ENCODE results near the gene KCNIP3.

Gene KCNIP3

DNA sequence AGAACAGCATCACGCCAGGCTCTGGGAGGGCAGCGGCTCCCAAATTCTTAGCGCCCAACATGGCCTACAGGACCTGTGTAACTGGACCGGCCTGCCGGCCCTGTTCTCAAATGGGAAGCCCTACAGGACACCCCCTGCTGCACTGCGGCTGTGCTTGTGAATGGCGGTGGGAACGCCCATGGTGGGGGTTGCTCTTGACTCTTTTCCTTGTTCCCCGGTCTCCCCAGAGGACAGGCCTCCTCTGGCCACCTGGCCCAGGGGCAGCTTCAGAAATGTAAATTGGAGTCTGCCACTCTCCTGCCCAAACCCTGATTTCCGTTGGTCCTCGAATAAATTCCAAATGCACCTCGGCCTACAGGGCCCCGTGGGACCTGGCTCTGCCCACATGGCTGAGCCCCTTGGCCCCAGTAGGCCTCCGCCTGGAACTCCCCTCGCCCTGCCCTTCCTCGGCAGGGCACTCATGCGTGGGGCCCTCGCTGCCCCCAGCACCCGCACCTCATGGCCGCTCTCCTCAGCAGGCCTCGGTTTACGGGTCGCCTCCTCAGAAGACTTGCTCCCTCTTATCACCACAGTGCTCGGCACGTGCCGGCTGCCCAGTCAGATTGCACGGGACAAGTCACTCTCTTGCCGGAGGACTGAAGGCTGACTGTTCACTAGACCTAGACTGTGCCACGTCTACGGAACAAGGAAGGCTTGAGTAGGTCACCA, 29.4 kb downstream of the KCNIP3 start:
- in situ Hi-C loops (cut with MboI; ENCODE audit: low sequenced_read_pairs), result no loop called here

DNA sequence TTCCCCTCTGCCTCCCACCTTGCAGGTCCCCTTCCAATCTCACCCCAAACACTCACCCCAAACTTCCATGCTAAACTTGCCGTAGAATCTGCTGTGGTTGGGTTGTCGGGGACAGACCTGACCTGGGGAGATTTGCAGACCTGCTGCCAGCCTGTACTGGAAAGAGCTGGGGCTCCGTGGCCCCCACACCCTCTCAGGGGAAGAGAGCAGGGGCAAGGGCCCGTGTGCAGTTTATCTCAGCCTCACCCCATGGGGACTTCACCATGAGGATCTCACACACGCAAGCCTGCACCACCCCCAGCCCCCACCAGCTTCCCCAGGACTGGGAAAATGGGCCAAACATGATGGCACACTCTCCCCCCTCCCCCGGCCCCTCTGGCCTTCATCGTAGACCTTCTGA, 30.7 kb downstream of the KCNIP3 start:
- in situ Hi-C loops (cut with MboI; ENCODE audit: low sequenced_read_pairs), result no loop called here

DNA sequence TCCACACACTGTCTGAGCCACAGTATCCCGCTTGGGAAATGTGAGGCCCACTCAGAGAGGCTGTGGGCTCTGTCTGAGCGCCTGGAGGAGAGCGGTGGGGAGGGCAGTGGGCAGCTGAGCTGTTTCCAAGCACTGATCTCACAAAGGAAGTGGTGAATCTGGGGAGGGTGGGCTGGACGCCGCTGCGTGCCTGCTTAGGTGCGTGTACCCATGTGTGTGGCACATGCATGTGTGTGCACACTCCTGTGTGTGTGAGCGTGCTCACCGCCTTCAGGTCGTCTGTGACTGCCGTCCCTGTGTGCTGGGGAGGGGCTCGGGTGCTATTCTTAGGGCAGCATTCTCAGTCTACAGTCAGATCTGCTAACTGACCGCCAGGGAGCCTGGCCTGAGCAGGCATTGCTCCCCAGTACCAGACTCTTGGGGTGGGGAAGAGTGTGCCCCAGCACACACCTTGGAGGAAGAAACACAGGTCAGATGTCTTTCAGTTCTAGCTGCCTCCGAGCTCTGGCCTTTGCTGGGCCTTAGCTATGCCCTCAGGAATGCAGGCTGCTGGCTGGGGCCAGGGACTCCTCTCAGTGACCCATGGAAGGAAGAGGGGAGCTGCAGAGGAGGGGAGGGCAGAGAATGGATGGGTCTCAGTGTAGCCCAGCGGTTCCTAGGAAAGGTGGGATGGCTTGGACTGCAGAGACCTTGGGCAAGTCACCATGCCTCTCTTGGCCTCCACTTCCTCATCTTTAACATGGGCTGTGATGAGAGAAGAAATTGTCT, 31.4 kb downstream of the KCNIP3 start:
- in situ Hi-C loops (cut with MboI; ENCODE audit: low sequenced_read_pairs), result no loop called here

DNA sequence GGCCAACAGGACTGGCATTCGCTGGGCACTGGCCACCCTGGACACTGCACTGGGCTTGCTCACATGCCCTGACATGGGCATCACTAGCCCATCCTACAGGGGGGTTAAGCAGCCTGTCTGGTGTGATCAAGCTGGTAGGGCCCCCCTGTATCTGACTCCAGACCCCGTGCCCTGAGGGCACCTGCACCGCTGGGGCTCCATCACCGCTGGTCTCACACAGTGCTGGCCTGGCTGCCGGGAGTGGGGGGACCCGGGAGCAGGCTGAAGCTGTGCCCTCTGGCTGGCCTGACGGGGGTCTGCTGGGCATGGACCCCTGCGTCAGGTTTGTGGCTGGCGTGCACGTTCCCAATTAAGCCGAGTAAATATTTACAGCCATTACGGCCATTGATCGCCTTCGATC, 32.3 kb downstream of the KCNIP3 start:
- in situ Hi-C loops (cut with MboI; ENCODE audit: low sequenced_read_pairs), result no loop called here

DNA sequence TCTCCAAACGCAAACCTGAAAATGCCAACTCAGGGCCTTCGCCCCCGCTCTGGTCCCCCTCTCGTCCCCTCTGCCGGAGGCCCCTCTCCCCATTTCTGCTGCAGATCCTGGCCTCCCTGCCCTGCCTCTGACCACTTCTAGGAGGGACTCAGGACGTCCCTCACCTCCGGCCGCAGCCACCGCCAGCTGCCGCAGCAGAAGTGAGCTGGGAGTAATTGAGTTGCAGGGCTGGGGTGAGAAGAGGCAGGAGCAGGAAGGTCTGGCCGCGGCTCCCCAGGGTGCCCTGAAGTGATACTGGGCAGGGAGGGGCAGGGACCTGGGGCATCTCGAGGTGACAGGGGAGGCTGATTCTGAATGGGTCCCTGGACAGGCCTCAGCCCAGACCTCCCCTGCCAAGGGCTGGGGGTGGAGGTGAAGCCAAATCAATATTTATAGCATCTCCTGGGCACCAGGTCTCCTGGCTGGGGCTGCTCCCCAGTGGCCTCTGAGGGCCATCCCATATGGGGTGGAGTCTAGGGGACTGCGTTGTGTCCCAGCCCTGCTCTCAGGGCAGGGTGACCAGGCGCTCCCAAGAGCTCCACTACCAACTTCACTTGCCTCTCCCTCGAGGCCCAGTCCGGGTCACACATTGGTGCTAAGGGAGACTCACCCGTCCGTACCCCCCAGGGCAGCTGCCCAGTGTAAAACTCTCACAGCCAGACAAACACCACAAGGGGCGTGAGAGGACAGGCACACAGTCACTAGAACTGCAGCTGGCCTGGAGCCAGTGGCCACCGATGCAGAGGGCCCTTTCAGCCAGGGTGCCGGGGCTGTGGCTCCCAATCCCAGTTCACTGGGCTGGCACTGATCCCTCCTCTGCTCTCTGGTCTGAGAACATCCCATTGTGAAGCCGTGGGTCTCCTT, 33.0 kb downstream of the KCNIP3 start:
- in situ Hi-C loops (cut with MboI; ENCODE audit: low sequenced_read_pairs), result no loop called here

DNA sequence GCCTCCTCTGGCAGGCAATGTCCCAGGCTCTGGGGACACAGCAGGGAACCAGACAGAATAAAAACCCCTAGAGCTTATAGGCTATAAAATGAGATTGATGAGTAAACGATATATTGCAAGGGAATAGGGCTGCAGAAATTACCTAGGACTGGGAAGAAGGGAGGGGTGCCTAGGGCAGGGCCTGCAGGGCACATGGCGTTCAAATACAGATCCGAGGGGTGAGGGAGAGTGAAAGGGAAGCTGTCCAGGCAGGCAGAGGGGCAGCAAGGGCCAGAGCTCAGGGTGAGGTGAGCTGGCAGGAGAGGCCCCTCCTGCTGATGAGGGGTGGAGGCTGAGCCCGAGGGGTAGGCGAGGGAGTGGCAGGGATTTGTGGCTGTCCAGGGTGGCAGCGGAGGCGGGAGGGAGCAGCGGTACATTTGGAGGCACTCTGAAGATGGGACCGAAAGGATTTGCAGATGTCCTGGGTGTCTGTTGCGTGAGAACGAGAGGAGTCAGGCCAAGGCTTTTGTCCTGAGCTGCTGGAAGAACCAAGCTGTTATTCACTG, 33.7 kb downstream of the KCNIP3 start:
- in situ Hi-C loops (cut with MboI; ENCODE audit: low sequenced_read_pairs), result no loop called here

DNA sequence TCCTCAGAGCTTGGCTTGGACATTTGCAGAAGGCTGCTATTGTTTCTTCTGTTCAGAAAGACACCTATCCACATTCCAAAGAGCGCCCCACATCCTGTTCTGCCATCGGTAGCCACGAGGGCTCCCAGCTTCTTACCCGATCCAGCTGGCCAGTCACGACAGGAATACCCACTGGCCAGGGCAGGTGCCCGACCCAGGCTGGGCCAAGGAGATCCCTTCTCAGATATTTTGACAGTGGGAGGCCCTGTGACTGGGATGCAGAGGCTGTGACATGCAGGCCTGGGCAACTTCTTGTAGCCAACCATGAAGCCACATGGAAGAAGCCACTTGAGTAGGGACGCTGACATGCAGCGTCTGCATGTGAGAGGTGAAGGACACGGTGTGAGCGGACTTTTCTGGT, 34.5 kb downstream of the KCNIP3 start:
- in situ Hi-C loops (cut with MboI; ENCODE audit: low sequenced_read_pairs), result no loop called here

DNA sequence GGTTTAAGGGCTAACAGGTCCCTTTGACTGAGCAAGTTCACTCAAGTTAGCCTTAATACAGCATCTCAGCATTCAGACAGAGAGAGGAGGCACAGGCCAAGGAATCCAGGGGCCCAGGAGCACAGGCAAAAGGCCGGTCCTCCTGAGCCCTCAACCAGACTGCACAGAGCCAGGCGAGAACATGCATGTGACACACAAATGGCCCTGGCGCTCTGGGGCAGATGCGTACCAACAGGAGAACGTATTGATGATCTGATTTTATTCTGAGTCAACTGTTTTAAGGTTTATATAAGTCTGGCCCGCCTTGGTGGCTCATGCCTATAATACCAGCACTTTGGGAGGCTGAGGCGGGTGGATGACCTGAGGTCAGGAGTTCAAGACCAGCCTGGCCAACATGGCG, 34.9 kb downstream of the KCNIP3 start:
- in situ Hi-C loops (cut with MboI; ENCODE audit: low sequenced_read_pairs), result no loop called here

DNA sequence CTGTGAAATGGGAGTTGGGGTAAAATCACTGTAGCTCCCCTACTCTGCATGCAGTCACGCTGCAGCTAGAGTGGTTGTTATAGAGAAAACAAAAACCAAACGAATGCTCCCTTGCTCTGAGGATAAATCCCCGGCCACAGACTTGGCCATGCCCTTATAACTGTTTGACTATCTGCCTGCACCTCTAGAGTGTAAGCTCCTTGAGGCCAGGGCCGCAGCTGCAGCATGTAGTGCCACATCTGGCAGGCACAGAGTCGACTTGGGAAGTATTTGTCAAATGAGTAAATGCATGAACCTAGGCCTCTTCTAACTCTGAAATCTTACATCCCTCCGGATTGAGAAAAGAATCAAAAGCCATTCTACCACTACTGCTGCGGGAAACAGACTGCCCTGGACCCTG, 35.9 kb downstream of the KCNIP3 start:
- in situ Hi-C loops (cut with MboI; ENCODE audit: low sequenced_read_pairs), result no loop called here

DNA sequence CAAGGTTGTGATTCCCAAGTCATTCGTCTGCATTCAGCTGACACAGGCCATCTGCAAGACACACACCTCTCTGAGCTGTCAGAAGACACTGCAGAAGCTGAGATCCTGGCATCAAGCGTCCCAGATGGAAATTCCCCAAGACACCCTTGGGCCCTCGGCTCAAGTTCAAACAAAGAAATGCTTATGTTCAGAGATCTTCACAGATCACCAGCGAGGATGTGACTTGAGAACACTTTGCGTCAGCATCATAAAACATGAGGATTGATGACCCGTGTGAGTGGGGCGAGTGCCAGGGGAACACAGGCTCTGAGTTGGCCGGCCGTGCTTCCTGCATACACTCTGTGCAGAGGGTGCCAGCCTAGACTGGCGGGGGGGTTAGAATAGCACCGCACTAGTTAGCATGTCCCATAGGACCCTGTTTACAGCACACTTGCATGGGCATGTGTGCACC, 36.8 kb downstream of the KCNIP3 start:
- in situ Hi-C loops (cut with MboI; ENCODE audit: low sequenced_read_pairs), result no loop called here

DNA sequence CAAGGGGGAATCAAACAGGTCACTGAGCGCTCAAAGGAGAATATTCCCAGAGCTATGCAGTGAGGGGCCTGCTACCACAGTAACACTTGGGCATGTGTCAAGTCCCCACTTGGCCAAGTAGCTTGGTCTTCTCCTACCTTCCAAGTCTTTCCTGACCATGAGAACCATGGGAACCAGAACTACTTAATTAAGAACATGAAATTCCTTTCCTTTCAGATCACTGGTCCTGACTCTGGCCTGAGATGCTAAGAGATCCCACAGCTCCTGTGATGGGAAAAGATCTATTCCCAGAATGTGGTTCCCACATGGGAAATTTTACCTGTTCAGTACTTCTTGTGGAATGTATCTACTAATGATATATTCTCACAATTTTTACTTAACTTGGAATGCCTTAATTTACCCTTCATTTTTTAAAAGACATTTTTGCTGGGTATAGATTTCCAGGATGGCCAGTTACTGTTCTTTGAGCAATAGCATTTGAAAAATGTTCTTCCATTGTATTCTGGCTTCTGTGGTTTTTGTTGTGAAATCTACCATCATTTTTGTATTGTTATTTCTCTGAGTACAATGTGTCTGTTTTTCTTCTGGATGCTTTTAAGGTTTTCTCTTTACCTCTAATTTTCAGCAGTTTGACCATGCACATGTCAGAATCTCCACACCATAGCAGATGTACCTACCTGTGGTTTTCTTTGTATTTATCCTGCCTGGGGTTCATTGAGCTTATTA, 37.9 kb downstream of the KCNIP3 start:
- in situ Hi-C loops (cut with MboI; ENCODE audit: low sequenced_read_pairs), result no loop called here

DNA sequence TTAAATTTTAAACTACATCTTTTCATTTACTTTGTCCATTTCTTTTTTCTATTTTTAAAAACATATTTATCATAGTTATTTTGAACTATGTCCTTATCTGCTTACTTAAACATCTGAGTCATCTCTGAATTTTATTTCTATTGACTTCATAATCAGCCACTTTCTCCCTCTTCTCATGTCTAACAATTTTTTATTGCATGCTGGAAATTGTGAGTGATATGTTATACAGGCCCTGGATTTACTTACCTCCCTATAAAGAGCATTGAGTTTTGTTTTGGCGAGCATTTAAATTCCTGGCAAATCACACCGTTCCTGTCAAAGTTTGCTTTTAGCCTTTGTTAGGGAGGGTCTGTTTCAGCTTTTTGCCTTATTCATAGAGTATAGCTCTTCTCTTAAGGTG, 39.3 kb downstream of the KCNIP3 start:
- in situ Hi-C loops (cut with MboI; ENCODE audit: low sequenced_read_pairs), result no loop called here

DNA sequence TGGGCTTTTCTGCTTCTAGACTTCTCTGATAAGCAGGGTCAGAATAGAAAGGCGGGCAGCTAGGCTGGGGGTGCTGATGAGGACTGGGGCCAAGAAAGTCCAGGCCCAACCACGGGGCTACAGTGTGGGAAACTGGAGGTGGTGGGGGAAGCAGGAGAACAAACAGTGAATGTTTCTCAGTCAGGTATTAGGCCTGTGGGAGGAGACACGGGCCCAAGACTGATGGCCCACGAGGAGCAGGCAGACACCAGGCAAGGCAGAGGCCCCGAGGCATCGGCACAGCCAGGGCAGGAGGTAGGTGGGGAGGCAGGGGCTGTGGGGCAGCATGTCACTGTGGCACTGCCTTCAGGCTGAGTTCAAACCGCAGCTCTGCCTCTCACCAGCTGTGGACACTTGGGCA, 40.7 kb downstream of the KCNIP3 start:
- in situ Hi-C loops (cut with MboI; ENCODE audit: low sequenced_read_pairs), result no loop called here

DNA sequence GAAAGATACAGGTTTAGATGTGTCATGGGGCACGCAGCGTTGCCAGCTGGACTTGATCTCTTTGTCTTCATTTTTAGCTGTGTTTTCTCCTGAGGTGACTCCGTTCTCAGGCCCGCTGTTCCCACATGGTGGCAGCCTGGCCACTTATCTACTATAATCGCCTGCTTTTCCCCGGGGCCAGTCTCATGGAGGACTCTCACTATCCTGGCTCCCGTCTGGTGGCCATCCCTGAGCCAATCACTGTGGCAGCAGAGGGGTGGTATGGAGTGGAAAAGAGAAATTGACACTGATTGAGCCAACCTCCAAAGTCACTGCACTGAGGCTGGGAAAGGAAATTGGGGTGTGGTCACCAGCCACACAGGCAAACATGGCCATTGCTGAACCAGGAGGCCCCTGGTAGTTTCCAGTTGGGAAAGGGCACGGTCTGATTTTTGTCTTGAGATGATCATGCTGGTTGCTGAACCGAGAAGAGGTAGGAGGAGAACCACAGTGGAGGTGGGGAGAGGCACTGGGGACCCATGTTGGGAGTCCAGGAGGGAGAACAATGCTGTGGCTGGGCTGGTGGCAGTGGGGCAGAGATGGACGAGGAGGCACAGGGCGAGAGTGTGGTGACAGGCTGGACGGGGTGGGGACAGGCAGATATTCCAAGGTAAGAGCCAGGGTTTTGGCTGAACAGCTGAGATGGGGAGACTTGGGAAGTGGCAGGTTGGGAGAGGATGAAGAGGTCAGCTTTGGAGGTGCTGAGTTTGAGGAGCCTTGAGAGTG, 45.6 kb downstream of the KCNIP3 start:
- in situ Hi-C loops (cut with MboI; ENCODE audit: low sequenced_read_pairs), result no loop called here

DNA sequence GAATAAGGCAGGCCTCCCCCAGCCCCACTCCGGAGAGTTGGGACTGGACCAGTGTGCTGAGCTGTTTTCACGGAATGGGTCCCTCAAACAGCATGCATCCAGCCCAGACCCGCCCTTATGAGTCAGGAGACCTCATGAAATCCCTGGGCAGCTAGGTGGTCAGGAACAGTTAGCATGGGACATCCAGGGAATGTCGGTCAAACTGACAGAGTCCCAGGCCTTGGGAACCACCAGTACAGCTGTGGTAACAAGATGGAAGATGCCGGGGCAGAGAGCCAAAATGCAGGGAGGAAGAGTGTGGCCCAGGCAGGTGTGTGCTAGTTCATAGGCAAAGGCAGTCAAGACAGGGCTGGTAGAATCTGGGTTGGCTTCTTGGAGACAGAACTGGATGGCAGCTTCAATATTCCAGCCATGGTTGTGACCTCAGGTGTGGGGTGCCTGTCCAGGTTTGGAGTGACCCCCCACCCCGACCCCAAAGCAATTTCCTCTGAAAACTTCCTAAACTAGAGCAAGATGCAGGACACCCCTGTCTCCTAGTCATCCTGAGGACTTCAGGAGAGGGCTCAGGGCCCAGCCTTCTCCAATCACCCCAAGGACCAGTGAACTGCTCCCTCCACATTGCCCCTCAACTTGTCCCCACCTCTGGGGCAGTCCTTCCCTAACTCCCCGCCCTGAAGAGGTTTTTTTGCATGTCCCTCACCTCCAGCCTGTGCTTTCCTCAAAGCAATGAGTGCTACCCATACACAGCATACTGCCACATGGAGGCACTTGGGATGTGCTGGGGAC, 46.5 kb downstream of the KCNIP3 start:
- in situ Hi-C loops (cut with MboI; ENCODE audit: low sequenced_read_pairs), result no loop called here

DNA sequence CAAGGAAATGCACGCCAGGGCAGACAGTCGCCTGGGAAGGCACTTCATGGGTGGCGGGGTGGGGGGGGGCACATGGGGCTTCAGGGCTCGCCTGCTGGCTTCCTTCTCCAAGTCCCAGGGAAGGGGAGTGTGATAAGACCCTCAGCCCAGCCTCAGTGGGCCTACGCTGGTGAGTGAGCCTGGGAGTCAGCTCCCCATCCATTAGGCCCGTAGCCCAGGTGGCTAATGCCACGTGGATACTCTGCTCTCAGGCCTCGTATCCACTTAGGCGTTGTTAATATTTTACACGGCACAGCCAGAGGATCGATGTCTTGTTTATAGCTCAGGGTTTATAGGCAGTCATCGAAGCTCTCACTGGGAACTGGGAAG, 47.1 kb downstream of the KCNIP3 start:
- in situ Hi-C loops (cut with MboI; ENCODE audit: low sequenced_read_pairs), result no loop called here

DNA sequence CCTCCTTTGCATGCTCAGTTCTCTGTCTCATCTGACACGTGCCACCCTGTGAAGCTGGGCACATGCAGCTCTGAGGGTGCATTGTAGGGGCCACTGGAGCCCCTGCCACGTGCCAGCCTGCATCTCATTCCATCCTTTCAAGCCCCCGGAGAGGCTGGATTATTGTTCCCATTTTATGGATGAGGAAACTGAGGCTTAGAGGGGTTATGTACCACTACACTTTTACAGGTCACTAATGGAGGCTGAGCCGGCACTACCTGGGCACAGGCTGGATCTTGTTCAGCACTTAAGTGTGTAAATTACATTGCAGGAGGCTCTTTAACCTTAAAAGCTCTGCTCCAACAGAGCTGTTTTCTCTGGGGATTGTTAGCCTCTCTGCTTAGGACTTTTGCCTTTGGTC, 47.5 kb downstream of the KCNIP3 start:
- in situ Hi-C loops (cut with MboI; ENCODE audit: low sequenced_read_pairs), result no loop called here

DNA sequence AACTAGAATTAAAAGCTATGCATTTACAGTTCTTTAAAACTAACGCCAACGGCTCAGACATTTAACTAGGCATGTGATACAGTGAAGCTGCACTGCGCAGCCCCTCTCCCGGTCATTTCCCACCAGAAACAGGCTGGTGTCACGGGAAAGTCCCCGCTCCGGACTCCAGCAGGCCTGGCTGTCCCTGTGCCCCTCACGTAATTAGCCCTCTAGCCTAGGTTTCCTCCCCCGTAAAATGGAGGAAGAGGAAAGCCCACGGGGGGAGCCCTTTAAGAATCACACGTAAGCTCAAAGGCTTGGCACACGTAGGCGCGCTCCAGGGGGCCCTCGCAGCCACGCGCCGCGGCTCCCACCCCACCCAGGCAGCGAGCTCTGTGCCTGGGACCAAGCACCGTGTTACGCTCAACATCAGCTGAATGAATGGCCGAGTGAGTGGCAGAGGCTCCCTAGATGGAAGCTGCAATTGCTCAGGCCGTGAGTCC, 48.0 kb downstream of the KCNIP3 start:
- in situ Hi-C loops (cut with MboI; ENCODE audit: low sequenced_read_pairs), result no loop called here

Measured in HL-60/S4 treated with retinoic acid at 250 ng/mL for 4 days and 3 days (cell line).